Measurements from ENCODE around the gene GNRH2.
A peak's percentile ranks its signal among the peaks of the same experiment; 100 is the strongest.
"Not testable (repeated sequence)": the region's sequence is repeated elsewhere in the genome, so short reads cannot be mapped to it uniquely, and the experiment has no call there.

GNRH2 gene

DNA sequence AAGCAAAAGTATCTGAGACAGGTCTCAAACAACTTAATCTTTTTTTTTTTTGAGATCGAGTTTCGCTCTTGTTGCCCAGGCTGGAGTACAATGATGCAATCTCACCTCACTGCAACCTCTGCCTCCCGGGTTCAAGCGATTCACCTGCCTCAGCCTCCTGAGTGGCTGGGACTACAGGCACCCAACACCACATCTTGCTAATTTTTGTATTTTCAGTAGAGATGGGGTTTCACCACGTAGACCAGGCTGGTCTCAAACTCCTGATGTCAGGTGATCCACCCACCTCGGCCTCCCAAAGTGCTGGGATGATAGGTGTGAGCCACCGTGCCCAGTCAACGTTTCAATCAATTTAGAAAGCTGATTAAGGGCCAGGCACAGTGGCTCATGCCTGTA is 29.8 kb downstream of the GNRH2 start:
- not testable (repeated sequence) for DNase-seq (ENCODE audit: low spot score)

DNA sequence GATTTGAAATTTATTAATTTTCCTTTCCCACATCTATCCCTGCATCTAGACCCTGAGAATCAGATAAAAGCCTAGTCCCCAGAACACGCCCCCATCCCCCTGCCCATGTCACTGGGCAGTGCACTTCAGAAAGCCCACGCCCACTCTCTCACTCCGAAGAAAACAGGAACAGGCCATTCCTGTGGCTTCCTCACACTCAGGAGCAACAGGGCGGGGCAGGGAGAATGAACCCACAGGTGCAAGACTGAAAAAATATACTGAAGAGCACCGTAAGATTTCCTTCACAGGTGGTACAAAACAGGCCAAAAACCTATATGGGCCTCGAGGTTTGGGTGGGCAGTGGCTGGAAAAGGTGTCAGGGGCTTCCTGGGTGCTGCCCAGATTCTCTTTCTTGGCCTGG is 31.4 kb downstream of the GNRH2 start:
- DNase-seq (ENCODE audit: low spot score): no peak

DNA sequence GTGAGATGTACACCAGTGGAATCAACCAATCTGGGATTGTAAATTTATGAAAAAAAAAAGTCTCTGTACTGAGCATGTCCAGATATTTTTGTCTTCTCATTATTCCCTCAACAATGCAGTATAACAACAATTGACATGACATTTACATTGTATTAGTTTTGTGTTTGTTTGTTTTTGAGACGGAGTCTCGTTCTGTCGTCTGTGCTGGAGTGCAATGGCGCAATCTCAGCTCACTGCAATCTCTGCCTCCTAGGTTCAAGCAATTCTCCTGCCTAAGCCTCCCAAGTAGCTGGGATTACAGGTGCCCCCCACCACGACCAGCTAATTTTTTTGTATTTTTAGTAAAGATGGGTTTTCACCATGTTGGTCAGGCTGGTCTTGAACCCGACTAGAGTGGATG is 31.9 kb downstream of the GNRH2 start:
- DNase-seq (ENCODE audit: low spot score): not testable (repeated sequence)

DNA sequence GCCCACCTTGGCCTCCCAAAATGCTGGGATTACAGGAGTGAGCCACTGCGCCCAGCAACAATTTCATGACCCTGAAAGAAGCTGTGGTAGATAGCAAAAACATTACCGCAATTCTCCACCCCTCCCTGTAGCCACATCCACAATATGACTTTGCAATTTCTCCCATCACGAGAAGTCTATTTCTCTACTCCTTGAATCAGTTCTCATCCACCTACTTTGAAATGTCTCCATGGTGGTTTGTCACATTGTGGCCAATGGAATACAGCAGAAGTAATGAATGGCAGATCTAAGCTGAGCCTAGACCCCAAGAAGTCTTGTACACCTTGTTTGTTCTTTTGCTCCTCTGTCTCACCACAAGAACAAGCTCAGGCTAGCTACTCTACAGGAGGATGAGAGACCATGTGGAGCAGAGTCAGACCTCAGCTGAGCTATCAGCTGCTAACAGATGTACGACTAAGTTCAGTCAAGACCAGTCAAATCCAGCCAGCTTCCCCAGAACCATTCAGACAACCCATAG is 34.3 kb downstream of the GNRH2 start:
- DNase-seq (ENCODE audit: low spot score): no peak

DNA sequence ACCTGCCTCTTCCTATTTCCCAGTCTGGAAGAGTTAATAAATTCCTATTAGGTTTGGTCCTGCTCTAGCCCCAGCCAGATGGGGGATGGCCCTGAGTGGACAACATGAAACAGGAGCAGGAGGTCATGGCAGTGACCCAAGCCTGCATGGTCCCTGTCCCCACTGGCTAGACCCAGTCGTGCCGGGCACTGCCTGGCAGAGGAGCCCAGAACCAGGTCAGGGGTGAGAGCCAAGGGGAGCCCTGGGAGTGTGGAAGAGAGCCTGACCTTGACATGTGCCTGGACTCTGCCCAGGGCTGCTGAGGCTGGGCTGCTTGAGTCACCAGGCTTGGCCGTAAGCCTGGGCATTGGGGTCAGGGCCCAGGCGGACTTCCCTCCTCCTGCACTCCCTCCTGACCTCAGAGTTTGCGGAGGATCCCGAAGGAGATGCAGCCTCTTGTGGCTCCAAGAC is 37.5 kb downstream of the GNRH2 start:
- DNase-seq (ENCODE audit: low spot score): no peak

DNA sequence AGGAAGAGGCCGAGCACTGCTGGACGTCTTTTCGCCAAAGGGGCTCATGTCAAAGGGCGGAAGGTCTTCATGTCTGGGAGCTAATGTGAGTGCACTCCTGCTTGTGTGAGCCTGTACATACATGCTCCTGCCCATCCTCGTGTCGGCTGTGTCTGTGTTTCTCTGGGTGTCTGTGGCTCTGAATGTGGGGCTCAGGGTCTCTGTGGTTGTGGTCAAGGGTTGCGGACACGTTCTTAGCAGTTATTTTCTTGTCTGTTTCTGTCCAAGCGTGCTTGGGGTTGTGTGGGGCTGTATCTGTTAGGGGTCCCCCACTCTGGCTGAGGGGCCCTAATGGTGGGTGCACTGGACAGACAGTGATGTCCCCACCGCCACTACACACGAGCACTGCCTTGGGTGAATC is 38.2 kb downstream of the GNRH2 start:
- DNase-seq (ENCODE audit: low spot score): no peak

DNA sequence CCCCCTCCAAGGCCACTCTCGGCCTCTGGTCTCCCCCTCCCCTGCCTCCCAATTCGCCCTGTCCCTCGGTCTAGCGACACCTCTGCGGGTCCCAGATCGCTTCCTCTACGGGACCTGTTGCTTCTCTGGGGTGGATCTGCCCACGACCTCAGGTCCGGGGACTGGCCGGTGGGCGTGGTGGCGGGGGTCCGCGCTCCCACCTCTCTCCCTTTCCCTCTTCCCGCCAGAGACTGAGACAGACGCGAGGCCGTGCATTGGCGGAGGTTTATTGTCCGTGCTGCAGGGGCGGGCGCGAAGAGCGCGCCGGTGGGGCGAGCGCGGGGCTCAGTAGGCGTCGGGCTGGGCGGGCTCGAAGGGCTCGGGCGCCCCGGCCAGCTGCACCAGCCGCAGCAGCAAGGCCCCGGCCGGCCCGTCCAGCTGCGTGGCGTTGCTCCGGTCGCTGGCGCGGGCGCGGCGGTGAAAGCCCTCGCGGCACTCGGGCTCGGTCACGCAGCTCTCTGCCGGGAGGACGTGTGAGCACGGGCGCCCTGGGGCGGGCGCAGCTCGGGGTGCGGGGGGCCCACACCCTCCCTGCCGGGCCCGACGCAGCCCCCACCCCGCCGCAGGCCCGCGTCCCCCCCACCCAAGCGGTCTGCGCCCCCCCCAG is 39.0 kb downstream of the GNRH2 start:
- no peak for DNase-seq (ENCODE audit: low spot score)

DNA sequence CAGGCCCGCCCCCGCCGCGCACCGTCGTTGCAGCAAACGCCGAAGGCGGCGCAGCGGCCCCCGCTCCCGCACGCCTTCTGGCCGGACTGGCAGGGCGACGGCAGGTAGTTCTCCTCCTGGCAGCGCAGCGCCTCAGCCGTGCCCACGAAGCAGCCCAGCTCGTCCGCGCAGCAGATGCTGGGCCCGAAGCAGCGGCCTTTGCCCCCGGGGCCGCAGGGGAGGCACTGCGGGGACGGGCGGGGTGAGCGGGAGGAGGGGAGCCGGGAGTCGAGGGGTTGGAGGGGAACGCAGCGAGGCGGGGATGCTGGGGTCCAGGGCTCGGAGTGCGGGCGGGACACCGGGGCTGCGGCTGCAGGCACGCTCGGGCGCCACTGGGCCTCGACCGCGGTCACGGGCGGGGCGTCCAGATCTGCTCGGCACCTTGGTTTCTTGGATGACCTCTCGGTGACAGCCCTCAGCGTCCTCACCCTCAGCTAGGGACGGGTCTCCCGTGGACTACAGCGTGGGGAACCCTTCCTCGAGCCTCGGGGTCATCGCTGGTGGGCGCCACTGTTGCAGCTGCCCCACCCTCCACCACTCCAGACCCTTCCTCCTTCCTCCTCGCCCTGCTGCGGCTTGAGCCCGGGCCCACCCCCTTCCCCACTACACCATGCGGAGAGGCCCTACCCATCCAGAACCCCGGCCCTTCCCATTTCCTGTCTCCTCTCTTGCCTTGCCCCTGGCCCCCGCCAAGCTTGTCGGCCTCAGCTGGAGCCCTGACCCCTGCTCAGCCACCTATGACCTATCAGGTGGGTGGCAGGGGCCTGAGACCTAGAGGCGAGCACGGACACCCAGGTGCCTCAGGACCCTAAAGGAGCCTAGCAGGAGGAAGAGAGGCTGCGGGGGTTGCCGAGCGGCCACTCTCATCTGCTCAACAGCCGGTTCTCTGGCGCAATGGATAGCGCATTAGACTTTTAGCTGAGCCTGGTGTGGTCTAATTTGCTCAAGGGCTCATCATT is 39.8 kb downstream of the GNRH2 start:
- no peak for DNase-seq (ENCODE audit: low spot score)

DNA sequence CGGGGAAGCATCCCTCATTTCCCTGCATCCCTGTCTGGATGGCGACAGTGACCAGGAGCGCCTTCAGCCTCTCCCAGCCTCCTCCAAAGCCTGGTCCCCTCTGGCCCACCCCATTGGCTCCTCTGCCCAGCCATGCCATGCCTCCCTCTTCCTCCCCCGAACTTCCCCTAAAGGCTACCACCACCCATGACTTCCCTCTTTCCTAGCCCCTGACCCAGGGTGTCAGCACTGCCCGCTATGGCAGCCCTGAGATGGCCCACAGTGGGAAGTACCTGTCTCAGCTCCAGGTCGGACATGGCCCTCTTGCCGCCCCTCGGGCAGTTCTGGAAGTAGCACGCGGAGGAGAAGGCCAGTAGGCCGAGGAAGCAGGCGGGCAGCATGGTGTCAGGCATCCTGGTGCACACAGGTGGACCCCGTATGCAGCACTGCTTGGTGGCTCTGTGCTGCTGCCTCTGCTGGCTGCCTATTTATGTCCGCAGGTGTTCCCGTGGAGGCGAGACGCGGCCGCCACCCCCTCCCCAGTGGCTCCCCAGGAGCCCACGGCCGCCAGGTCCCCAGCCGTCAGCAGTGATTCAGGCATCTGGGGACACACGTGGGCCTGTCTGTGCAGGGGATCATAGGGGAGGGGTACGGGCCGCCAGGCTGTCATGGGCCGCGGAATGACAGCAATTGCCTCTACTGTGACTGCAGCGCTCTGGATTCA is 41.0 kb downstream of the GNRH2 start, which contains the start of gene AVP:
Gene AVP, minus strand, starts transcription at position 442 of the 703 bp plus-strand sequence. Its CDS starts 50 bp downstream, at position 392.
- DNase-seq (ENCODE audit: low spot score): no peak

DNA sequence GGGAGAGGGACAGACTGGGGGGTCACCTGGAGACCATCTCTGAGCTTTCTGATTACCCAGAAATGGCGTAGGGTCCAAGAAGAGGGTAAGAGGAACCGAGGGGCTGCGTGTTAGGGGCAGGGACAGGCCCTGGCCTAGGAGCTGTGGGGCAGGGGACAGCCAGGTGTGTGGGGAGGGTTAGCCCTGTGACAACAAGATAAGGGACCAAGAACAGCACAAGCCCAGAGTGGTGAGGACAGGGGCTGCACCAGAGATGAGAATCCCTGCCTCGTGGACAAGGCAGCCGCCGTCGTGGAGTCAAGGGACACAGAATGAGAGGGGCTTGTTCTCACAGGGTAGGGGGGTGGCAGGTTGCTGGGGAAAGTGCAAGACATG is 41.6 kb downstream of the GNRH2 start:
- no peak for DNase-seq (ENCODE audit: low spot score)

DNA sequence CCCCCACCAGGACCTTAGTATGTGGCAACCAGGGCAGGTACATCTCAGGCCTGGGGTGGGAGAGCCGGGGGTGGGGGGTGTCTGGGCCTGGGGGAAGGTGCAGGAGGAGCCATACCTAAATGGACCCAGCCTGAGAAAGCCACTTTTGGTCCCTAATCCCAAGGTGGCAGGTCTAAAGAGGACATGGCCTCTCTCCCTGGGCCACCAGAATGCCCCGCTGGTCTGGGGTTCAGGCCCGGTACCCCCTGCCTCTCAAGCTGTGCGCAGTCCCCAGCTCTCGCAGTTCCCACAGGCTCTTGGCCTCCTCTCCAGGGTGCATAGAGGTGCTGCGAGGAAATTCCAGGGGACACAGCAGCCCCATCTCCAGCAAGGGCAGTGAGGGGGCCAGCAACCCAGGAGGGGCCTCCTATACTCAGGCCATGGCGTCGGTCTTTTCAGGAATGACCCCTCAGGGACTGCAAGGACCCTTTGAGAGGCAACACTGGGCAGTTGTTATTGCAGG is 42.2 kb downstream of the GNRH2 start:
- DNase-seq (ENCODE audit: low spot score): no peak

DNA sequence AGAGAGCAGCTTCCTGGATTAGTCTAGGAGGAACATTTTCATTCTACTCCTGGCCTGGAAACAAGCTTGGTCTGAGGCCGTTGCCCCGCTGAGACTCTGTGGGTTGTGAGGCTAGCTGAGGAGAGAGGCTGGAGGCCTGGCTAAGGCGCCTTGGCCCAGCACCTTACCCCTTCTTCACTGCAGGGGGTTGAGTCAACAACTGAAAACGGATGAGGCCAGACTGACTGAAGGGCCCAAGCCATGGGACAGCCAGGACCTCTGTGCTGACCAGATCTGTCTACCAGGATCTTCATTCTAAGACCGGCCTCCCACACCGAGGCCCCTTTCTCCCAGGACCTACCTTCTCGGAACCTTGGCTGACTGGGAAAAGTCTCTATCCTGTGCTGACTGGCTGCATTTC is 44.6 kb downstream of the GNRH2 start:
- no peak for DNase-seq (ENCODE audit: low spot score)

DNA sequence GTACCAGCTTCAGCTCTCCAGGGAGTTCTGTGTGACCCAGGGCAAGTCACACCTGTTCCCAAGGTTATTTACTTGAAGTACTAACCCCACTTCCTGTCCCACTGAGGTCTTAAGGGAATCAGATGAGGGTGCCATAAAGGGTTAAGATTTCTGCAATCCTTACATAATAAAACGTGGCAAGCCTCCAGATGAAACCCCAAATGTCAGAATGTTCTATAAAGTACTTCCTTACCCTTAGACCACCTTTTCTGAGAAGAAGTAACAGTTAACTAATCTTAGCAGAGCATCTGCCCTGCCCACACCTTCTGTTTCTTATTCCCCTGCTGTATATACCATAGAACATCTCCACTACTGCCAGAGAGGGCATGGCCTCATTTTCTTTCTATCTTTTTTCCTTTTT is 47.1 kb downstream of the GNRH2 start:
- no peak for DNase-seq (ENCODE audit: low spot score)

DNA sequence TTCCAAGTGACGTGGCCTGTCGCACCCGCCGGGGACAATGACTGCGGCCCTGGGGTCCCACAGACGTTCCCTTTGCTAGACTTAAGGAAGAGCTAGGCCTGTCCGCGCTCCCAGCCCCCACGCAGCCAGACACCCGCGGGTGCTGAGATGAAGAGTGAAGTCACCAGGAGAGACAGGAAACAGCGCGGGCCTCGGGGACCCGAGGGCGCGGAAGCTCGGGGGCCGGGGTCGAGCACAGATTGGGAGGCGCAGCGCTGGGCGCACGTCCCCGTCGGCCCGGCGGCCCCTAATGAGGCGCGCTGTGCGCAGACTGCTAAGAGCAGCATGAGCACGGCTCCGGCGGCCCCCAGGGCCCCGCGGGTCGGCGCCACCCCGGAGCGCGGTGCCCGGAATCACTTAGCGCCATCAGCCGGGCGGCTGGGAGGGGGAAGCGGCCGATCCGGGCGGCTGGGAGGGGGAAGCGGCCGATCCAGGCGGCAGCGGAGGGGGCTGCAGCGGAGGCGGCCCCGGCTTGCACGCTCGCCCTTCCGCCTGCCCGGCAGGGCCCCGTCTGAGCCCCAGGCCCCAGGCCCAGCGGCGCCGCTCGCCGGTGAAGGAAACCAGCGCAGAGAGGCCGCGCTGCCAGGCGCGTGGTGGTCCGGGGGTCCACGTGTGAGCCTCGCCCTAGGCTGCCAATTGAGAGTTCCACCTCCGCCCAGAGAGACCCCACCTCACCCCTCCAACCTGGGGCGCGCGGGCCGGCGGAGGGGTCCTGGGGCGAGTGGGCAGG is 49.4 kb downstream of the GNRH2 start:
- DNase-seq (ENCODE audit: low spot score): peak; percentile 27

DNA sequence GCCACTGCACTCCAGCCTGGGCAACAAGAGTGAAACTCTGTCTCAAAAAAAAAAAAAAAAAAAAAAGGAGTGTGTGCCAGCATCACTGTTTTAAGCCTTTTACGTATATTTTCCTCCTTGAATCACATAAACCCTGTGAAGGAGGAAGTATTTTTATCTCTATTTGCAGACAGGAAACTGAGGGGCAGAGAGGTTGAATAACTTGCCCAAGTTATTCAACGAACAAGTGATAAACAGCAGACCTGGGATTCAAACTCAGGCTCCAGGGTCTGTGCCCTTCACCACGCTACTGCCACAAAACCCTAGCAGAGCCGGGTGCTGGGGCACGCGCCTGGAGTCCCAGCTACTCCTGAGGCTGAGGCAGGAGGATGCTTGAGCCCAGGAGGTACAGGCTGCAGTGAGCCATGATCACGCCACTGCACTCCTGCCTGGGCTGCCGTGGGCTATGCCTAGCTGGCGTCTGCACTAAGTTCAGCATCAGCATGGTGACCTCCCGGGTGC is 50.5 kb downstream of the GNRH2 start:
- DNase-seq (ENCODE audit: low spot score): no peak

DNA sequence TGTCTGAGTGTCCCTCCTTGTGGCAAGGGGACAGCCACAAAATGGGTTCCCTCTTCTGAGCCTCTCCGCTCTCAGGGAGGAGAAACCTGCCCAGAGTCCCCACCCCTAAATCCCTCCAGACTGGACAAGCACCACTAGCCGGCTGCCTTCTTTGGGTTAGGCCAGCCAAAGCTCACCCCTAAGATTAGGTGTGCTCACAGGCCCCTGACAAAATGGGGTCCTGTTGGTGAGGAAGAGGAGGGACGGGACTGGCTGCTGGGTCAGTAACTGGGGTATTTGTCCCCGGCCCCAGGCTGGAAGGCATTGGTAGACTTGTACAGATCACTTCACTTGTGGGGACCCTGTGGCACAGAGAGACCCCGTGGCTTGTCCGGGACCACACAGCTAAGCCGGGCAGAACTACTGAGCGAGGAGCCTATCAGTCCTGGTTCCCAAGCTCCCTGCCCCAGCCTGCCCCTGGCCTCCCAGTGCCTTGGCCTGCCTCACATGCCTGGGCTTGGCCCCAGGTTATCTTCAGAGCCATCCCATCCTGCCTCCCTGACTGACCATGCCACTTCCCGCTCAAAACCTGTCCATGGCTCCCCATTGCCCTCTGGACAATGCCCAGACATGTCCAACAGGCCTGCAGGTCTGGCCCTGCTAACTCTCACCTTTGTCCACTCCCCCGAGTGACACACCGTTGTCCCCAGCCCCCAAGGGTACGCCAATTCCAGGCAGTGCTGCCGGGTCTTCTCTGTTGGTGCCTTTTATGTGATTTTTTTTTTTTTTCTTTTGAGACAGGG is 51.6 kb downstream of the GNRH2 start:
- no peak for DNase-seq (ENCODE audit: low spot score)
